ENCODE data around the gene RICTOR.

Gene RICTOR

GRCh38 chr5:39015743-39016586 lies 58.2 kb downstream of the RICTOR start:
- CTCF ChIA-PET: interaction anchor here (0.6 to 0.8 kb wide), 2 partner anchors 41 to 64 kb away, joined by 3 read pairs; no protein-coding TSS in a partner anchor
- POLR2A ChIA-PET: no interaction called here
- H3K4me3 ChIP-seq (ENCODE audit: low read depth, low read length): no peak overlapping the region
- no peaks in the 10 kb centered on the region for H3K4me1 ChIP-seq (ENCODE audit: control insufficient read depth, insufficient read depth, low read length)
- H3K36me3 ChIP-seq (ENCODE audit: control insufficient read depth in 2 of 2, insufficient read depth in 1 of 2, low read length in 2 of 2): peaks cover 4 to 24% of the 10 kb centered on the region in 2 experiments; a peak in 2 of 3 replicates
- no peak overlapping the region for H3K27ac ChIP-seq (ENCODE audit: extremely low read depth, low read depth, low read length)
- no peaks in the 10 kb centered on the region for H3K9me3 ChIP-seq (ENCODE audit: control insufficient read depth, insufficient read depth, low read depth, low read length)
- TF ChIP-seq PRDM1 (tag by site-specific recombination; IDR thresholded peaks at IDR 0.05): peak; percentile 99
- no peak for TF ChIP-seq ZNF692 (tag by site-specific recombination; IDR thresholded peaks at IDR 0.05)
- TF ChIP-seq ZNF366 (tag by site-specific recombination; conservative IDR thresholded peaks at IDR 0.05): peak; percentile 75
- no peak for TF ChIP-seq ZEB2 (tag by site-specific recombination; IDR thresholded peaks at IDR 0.05)

GRCh38 chr5:39014561-39014960 lies 59.6 kb downstream of the RICTOR start:
- POLR2A ChIA-PET: no interaction called here
- Histone ChIP-seq H3K27ac (ENCODE audit: extremely low read depth, low read depth, low read length) (no peak overlapping the region), H3K4me3 (ENCODE audit: low read depth, low read length) (no peak overlapping the region), H3K36me3 (ENCODE audit: control insufficient read depth in 2 of 2, insufficient read depth in 1 of 2, low read length in 2 of 2) (peaks cover 0 to 24% of the 10 kb centered on the region in 2 experiments; a peak in 2 of 3 replicates), H3K4me1 (ENCODE audit: control insufficient read depth, insufficient read depth, low read length) (no peaks in the 10 kb centered on the region), H3K9me3 (ENCODE audit: control insufficient read depth, insufficient read depth, low read depth, low read length) (no peaks in the 10 kb centered on the region)
- CTCF ChIA-PET: interaction anchor here (0.6 to 1.5 kb wide), 5 partner anchors 11 to 203 kb away, joined by 3 to 5 read pairs (median 4); no protein-coding TSS in a partner anchor
- 0 out of 2 replicates have a peak, but pooled peaks have one; percentile 28 for TF ChIP-seq ZNF501 (tag by site-specific recombination; IDR thresholded peaks at IDR 0.05)
- no peak for TF ChIP-seq ZNF221 (tag by site-specific recombination; IDR thresholded peaks at IDR 0.05; ENCODE audit: borderline replicate concordance)
- no peak for TF ChIP-seq ZIC2 (tag by site-specific recombination; IDR thresholded peaks at IDR 0.05)

- ChIA-PET POLR2A (no interaction called here), CTCF (interaction anchor here (0.6 to 1.5 kb wide), 5 partner anchors 11 to 204 kb away, joined by 3 to 5 read pairs (median 4); no protein-coding TSS in a partner anchor)
- Histone ChIP-seq H3K27ac (ENCODE audit: extremely low read depth, low read depth, low read length) (no peak overlapping the region), H3K36me3 (ENCODE audit: control insufficient read depth in 2 of 2, insufficient read depth in 1 of 2, low read length in 2 of 2) (peaks cover 0 to 23% of the 10 kb centered on the region in 2 experiments; a peak in 2 of 3 replicates), H3K4me3 (ENCODE audit: low read depth, low read length) (no peak overlapping the region), H3K9me3 (ENCODE audit: control insufficient read depth, insufficient read depth, low read depth, low read length) (no peaks in the 10 kb centered on the region), H3K4me1 (ENCODE audit: control insufficient read depth, insufficient read depth, low read length) (no peaks in the 10 kb centered on the region)
- TF ChIP-seq ZNF280C (tag by site-specific recombination; IDR thresholded peaks at IDR 0.05) (no peak), HOXD13 (CRISPR knock-in tag; IDR thresholded peaks at IDR 0.05; ENCODE audit: borderline replicate concordance) (no peak), ZNF558 (tag by site-specific recombination; IDR thresholded peaks at IDR 0.05) (no peak), ZNF302 (tag by site-specific recombination; IDR thresholded peaks at IDR 0.05; ENCODE audit: low read depth) (no peak), HIC1 (tag by site-specific recombination; IDR thresholded peaks at IDR 0.05) (no peak), ZNF785 (tag by site-specific recombination; IDR thresholded peaks at IDR 0.05) (no peak), ZNF549 (tag by site-specific recombination; IDR thresholded peaks at IDR 0.05) (no peak), ZNF433 (tag by site-specific recombination; IDR thresholded peaks at IDR 0.05; ENCODE audit: low read depth) (no peak), ZNF2 (tag by site-specific recombination; IDR thresholded peaks at IDR 0.05) (no peak), KLF1 (tag by site-specific recombination; IDR thresholded peaks at IDR 0.05) (no peak), ZNF624 (tag by site-specific recombination; IDR thresholded peaks at IDR 0.05) (no peak), KLF16 (tag by site-specific recombination; IDR thresholded peaks at IDR 0.05) (no peak), ZNF837 (tag by site-specific recombination; IDR thresholded peaks at IDR 0.05) (no peak), ZNF670 (tag by site-specific recombination; IDR thresholded peaks at IDR 0.05; ENCODE audit: low read depth) (no peak), PRDM4 (tag by site-specific recombination; IDR thresholded peaks at IDR 0.05) (no peak)
These were observed 60.3 kb downstream of the RICTOR start for GRCh38 chr5:39013938-39014337.
